GM20000 (cell line): ENCODE measurements around the gene ZNF688.

Experiments
- DNase-seq: peaks from one replicate; pipeline ENCODE4 v3.0.0; 2012; ENCODE audit warnings: low spot score
- CTCF ChIP-seq: IDR thresholded peaks from 2 replicates; pipeline ENCODE4 v1.5.1; 2012; ENCODE audit warnings: mild to moderate bottlenecking, control low read depth; ENCODE audit errors: extremely low read depth, missing control alignments

Gene ZNF688

GRCh38 chr16:30554557-30555314, 16.8 kb downstream of the ZNF688 start:
- DNase-seq = no peak
- no peak for TF ChIP-seq CTCF

DNA sequence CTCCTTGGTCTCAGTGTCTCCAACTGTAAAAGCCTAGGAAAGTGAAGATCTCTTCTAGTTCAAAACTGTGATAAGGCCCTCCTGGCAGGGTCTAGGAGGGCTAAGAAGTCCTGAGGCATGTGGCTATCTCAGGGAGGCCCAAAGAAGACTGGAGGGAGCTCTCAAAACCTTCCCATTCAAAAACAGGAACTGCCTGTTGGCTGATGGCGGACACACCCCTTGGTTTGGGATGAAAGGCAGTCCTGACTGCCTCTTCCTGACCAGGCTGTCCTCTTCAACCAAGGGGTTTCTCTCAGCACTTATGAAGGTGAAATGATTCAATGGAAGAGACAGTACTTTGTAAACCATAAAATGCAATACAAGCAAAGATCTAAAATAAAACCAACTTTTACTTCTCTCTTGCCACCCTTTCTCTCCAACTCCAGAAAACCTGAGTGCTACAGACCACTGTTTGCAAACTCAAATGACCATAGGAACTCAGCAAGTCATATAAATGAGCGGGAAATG, 18.1 kb downstream of the ZNF688 start:
- DNase-seq = no peak
- no peak for TF ChIP-seq CTCF

DNA sequence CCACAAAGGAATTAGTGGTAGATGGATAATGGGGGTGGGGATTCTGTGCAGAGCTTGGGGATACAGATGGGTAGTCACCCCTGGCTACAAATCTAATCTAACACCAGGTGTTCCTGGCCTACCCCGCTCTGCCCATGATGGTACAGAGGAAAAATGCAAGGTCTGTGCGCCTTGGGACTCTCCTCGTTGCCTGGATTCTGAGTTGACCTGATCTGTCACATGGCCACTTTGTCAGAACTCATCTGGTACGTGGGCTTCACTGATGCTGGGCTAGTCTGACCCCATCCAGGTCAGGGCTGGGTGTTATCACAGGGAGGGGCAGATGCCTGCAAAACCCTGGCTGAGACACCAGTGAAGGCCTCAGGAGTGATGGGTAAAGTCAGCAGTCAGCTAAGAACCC, 18.6 kb downstream of the ZNF688 start:
- DNase-seq = no peak
- TF ChIP-seq CTCF = no peak

DNA sequence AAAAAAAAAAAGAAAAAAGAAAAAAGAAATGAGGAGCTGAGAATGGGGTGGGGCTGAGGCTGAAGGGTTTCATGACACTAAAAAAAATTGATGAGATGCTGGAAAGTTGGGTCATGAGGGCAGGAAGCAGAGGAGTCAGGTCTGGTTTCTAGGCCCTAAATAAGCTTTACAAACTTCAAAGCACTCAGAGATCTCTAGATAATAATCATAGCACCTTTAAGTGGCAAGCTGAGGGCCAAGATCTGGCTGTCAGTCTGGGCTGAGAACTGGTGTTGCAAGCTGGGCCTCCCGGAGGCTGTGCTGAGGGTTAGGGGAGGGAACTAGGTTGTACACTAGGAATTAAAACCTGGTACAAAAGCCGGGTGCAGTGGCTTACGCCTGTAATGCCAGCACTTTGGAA, 19.7 kb downstream of the ZNF688 start:
- DNase-seq = no peak
- TF ChIP-seq CTCF = no peak

DNA sequence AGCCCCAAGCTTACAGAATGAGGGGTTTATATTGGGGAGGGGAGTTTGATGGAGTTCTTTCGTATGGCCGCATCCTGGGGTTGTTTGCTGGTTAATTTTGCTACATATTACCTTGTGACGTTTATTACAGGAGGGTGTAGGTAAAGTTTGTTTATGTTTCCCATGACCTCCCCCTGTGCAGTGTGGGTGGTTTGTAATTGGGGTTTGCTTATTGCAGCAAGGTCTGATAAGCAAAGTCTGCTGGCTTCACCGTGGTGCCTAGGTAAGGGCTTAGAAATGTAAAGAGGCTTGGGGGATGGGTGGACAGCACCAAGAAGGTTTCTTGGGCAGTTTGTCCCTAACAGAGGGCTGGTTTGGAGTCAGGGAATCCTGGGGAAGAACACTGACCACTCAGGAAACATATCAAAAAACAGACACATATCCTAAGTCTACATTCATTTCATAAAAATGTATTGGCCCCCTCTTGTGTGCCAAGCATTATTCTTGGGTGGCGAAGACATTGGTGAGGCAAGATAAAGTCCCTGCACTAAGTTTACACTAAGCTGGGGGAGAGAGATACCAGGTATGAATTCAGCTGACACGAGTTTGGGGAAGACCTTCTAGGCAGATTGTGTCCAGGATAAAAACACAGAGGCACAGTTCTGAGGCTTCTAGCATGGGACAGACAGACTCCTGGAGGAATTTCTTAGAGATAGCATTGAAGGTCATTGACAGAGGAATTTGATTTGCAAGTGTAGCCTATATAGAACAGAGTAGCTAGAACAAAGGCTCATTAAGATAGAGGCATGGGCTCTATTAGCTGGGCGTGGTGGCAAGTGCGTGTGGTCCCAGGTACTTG, 22.9 kb downstream of the ZNF688 start:
- DNase-seq = no peak
- no peak for TF ChIP-seq CTCF

- no peak for TF ChIP-seq CTCF
- no peak for DNase-seq
Observed at GRCh38 chr16:30546115-30546514, 25.4 kb downstream of the ZNF688 start.

GRCh38 chr16:30543067-30543466, 28.4 kb downstream of the ZNF688 start:
- DNase-seq = no peak
- no peak for TF ChIP-seq CTCF
